Myocyte (in vitro differentiated cells): ENCODE results near the gene TNNT3. TPM values are rescaled to one million over a fixed set of nuclear protein-coding genes. Genes with fewer than 3 reads are reported as not detected.

Experiments
- microRNA-seq: library from miRNA; unstranded; fragments of <30 nt; microRNA quantifications from one replicate; pipeline ENCODE4, GENCODE V29; 2016
- total RNA-seq: library from RNA; depleted of rRNA; stranded (reverse); fragments of >200 nt; gene quantifications from 2 replicates; pipeline ENCODE4 v1.2.3, GENCODE V29; 2014

Gene TNNT3
- total RNA-seq, 1 donor from 2014 or later: 2,000 TPM

Small RNA genes within 50 kb of the gene (microRNA-seq; reads per million reads assigned to microRNA genes)
- not detected for gene MIR7847

Other genes starting within 250 kb of the TNNT3 start
- gene KRTAP5-6, start 222.5 kb upstream of the TNNT3 start, total RNA-seq: not detected in 2 replicates
- 3.9 and 8.2 TPM in 2 replicates for gene IFITM10, start 169.1 kb upstream of the TNNT3 start, total RNA-seq
- gene CTSD, start 155.8 kb upstream of the TNNT3 start, total RNA-seq: 557 and 650 TPM in 2 replicates
- 0.59 and 2.8 TPM in 2 replicates for gene SYT8, start 84.7 kb upstream of the TNNT3 start, total RNA-seq
- gene TNNI2, start 80.7 kb upstream of the TNNT3 start, total RNA-seq: 429 and 432 TPM in 2 replicates
- gene LSP1, start 66.6 kb upstream of the TNNT3 start, total RNA-seq: 407 and 468 TPM in 2 replicates
- 1.4 and 3.9 TPM in 2 replicates for gene PRR33, start 27.8 kb upstream of the TNNT3 start, total RNA-seq
- gene MRPL23, start 27.6 kb downstream of the TNNT3 start, total RNA-seq: 95.2 and 101 TPM in 2 replicates
- 9,050 and 10,998 TPM in 2 replicates for gene H19, start 78.1 kb downstream of the TNNT3 start, total RNA-seq
- gene IGF2, start 219.7 kb downstream of the TNNT3 start, total RNA-seq: 330 and 438 TPM in 2 replicates
- gene INS, start 241.5 kb downstream of the TNNT3 start, total RNA-seq: not detected in 2 replicates